IPS DF 4.7 (cell line): ENCODE measurements around the gene DYNC2H1.

Experiments used
- DNase-seq: peaks from one replicate; pipeline ENCODE4 v3.0.0-alpha.2; 2013; ENCODE audit warnings: low spot score; ENCODE audit errors: extremely low read depth

DYNC2H1 gene

DNA sequence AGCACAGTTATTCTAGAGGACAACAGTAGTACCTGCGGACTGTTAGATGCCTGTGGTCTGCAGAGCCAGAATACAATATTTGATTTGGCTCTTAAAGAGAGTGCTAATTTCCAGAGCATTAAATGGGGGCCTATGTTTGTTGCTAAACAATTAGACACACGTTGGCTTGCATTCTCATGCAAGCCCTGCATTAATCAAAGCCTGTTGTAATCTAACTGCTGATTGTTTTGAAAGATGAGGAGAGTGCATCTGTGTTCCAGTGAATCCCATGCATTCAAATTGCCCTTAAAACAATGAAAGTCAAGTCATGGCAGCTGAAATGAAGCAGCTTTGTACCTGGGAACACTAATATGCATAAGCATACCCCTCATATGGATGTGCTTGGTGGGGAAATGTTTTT is 419.4 kb downstream of the DYNC2H1 start:
- no peak for DNase-seq

DNA sequence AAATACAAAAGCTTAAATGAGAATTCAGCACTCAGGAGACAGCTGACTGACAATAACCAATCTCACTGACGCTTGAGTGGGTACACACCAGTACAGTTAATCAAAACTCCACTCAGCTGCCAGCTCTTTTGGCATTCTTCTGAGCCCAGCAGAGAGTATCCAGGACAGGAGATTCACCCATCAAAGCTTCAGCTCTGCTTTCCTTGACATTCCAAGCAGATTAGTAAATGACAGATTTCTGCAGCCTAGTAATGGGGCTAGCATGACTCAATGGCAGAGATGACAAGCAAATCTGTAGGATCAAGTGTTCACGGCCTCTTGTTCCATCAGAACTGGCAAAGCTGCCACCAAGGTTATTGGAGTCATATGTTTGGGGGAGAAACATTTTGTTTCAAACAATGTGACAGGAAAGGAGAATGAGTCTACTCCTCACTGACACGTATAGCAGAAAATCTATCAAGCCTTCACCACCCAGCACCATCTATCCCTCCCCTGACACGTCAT is 420.0 kb downstream of the DYNC2H1 start:
- no peak for DNase-seq
